Activated CD8-positive, alpha-beta memory T cell treated with anti-CD3 and anti-CD28 coated beads, Interleukin-2, amount 10 ng/mL, durations not matched to agents 7 days and 5 days (primary cell): ENCODE measurements around the gene TACC3. TPM values are rescaled to one million over a fixed set of nuclear protein-coding genes. Genes with fewer than 3 reads are reported as not detected.
A peak's percentile ranks its signal among the peaks of the same experiment; 100 is the strongest.

Experiments
- ATAC-seq: fragments of 150-1000 bp; cut with Tn5 transposase; one replicate; pipeline ENCODE4 v1.10.0; 2021; ENCODE audit warnings: moderate library complexity
- CTCF ChIA-PET: fragments of 350-600 bp; sonication (Branson Sonifier 250); formaldehyde crosslinking; loops from one replicate; lab custom pipeline; 2021; ENCODE audit warnings: antibody characterized with exemption; lab: Charles Lee
- DNase-seq: peaks from one replicate; pipeline ENCODE4 v3.0.0-alpha.2; 2020
- H3K27ac Mint-ChIP-seq: one replicate; pipeline ENCODE4 v1.8.0; 2021; ENCODE audit warnings: mild to moderate bottlenecking, mixed read lengths
- H3K27me3 Mint-ChIP-seq: one replicate; pipeline ENCODE4 v1.8.0; 2021; ENCODE audit warnings: mixed read lengths
- H3K36me3 Mint-ChIP-seq: one replicate; pipeline ENCODE4 v1.8.0; 2021; ENCODE audit warnings: mild to moderate bottlenecking, mixed read lengths
- H3K4me1 Mint-ChIP-seq: one replicate; pipeline ENCODE4 v1.8.0; 2021; ENCODE audit warnings: mixed read lengths
- H3K4me3 Mint-ChIP-seq: one replicate; pipeline ENCODE4 v1.8.0; 2021; ENCODE audit warnings: mild to moderate bottlenecking, moderate library complexity, mixed read lengths
- H3K9me3 Mint-ChIP-seq: one replicate; pipeline ENCODE4 v1.8.0; 2022; ENCODE audit warnings: low read depth, mixed read lengths
- total RNA-seq, 2 experiments: library from RNA; stranded (reverse); gene quantifications; one replicate each; pipeline ENCODE4 v1.2.3, GENCODE V29; 2021

The TACC3 gene
- total RNA-seq, 2 experiments from 2014 or later = 246 to 315 TPM

GRCh38 chr4:1746919-1747602 lies 25.7 kb downstream of the TACC3 start:
- no peaks in the 10 kb centered on the region for H3K27me3 Mint-ChIP-seq
- H3K4me1 Mint-ChIP-seq = no peaks in the 10 kb centered on the region
- no peak overlapping the region for H3K27ac Mint-ChIP-seq
- H3K36me3 Mint-ChIP-seq = peaks cover 7% of the 10 kb centered on the region
- ATAC-seq (no peak), DNase-seq (no peak)
- no peaks in the 10 kb centered on the region for H3K9me3 Mint-ChIP-seq
- CTCF ChIA-PET = interaction anchor here (0.7 to 6.1 kb wide), 17 partner anchors 8 to 165 kb away, joined by 3 to 86 read pairs (median 5); no protein-coding TSS in a partner anchor
- no peak overlapping the region for H3K4me3 Mint-ChIP-seq

GRCh38 chr4:1747603-1747967 lies 26.3 kb downstream of the TACC3 start:
- H3K27me3 Mint-ChIP-seq = no peaks in the 10 kb centered on the region
- no peak for ATAC-seq
- H3K4me1 Mint-ChIP-seq = no peaks in the 10 kb centered on the region
- peaks cover 4% of the 10 kb centered on the region for H3K36me3 Mint-ChIP-seq
- no peak overlapping the region for H3K27ac Mint-ChIP-seq
- DNase-seq = no peak
- no peak overlapping the region for H3K4me3 Mint-ChIP-seq
- H3K9me3 Mint-ChIP-seq = no peaks in the 10 kb centered on the region
- CTCF ChIA-PET = interaction anchor here (1.0 to 6.1 kb wide), 16 partner anchors 8 to 166 kb away, joined by 3 to 86 read pairs (median 4); partner anchors contain the start of gene SLBP

- Mint-ChIP-seq H3K27ac (no peak overlapping the region), H3K4me1 (peaks cover 3% of the 10 kb centered on the region), H3K36me3 (peaks cover 2% of the 10 kb centered on the region), H3K9me3 (no peaks in the 10 kb centered on the region), H3K4me3 (no peak overlapping the region), H3K27me3 (no peaks in the 10 kb centered on the region)
- CTCF ChIA-PET = interaction anchor here (0.5 to 6.1 kb wide), 29 partner anchors 7 to 554 kb away, joined by 3 to 86 read pairs (median 3); partner anchors contain the start of genes FGFR3 and SLBP
- ATAC-seq (peak; percentile 63), DNase-seq (peak; percentile 90)
Measured at GRCh38 chr4:1748465-1748995, 27.2 kb downstream of the TACC3 start.

- H3K4me3 Mint-ChIP-seq = no peak overlapping the region
- no peaks in the 10 kb centered on the region for H3K9me3 Mint-ChIP-seq
- H3K27me3 Mint-ChIP-seq = no peaks in the 10 kb centered on the region
- CTCF ChIA-PET = interaction anchor here (1.4 to 6.1 kb wide), 3 partner anchors 61 to 150 kb away, joined by 3 to 86 read pairs (median 15); no protein-coding TSS in a partner anchor
- H3K4me1 Mint-ChIP-seq = peaks cover 3% of the 10 kb centered on the region
- ATAC-seq = no peak
- DNase-seq = no peak
- peaks cover under 1% of the 10 kb centered on the region for H3K36me3 Mint-ChIP-seq
- no peak overlapping the region for H3K27ac Mint-ChIP-seq
Measured at GRCh38 chr4:1749370-1749769, 28.0 kb downstream of the TACC3 start.

- CTCF ChIA-PET = interaction anchor here (1.4 to 6.1 kb wide), 3 partner anchors 61 to 150 kb away, joined by 3 to 86 read pairs (median 15); no protein-coding TSS in a partner anchor
- H3K27me3 Mint-ChIP-seq = no peaks in the 10 kb centered on the region
- ATAC-seq (no peak), DNase-seq (no peak)
- peaks cover 3% of the 10 kb centered on the region for H3K4me1 Mint-ChIP-seq
- no peaks in the 10 kb centered on the region for H3K9me3 Mint-ChIP-seq
- no peak overlapping the region for H3K27ac Mint-ChIP-seq
- no peaks in the 10 kb centered on the region for H3K36me3 Mint-ChIP-seq
- H3K4me3 Mint-ChIP-seq = no peak overlapping the region
Measured at GRCh38 chr4:1749826-1750225, 28.5 kb downstream of the TACC3 start.

- H3K9me3 Mint-ChIP-seq = no peaks in the 10 kb centered on the region
- DNase-seq (no peak), ATAC-seq (no peak)
- peaks cover 3% of the 10 kb centered on the region for H3K4me1 Mint-ChIP-seq
- no peak overlapping the region for H3K4me3 Mint-ChIP-seq
- CTCF ChIA-PET = interaction anchor here (1.4 to 6.1 kb wide), 2 partner anchors 60 to 94 kb away, joined by 3 to 86 read pairs; no protein-coding TSS in a partner anchor
- H3K27ac Mint-ChIP-seq = no peak overlapping the region
- no peaks in the 10 kb centered on the region for H3K36me3 Mint-ChIP-seq
- no peaks in the 10 kb centered on the region for H3K27me3 Mint-ChIP-seq
Measured at GRCh38 chr4:1750381-1751154, 29.2 kb downstream of the TACC3 start.

GRCh38 chr4:1751155-1751918 lies 30.0 kb downstream of the TACC3 start:
- Mint-ChIP-seq H3K4me1 (peaks cover 3% of the 10 kb centered on the region), H3K9me3 (no peaks in the 10 kb centered on the region), H3K27ac (no peak overlapping the region), H3K27me3 (no peaks in the 10 kb centered on the region), H3K4me3 (no peak overlapping the region), H3K36me3 (no peaks in the 10 kb centered on the region)
- DNase-seq = no peak
- ATAC-seq = no peak
- CTCF ChIA-PET = interaction anchor here (2.0 to 6.1 kb wide), 2 partner anchors 17 to 59 kb away, joined by 4 to 86 read pairs; no protein-coding TSS in a partner anchor

- CTCF ChIA-PET = interaction anchor here (2.0 to 6.1 kb wide), 2 partner anchors 16 to 59 kb away, joined by 4 to 86 read pairs; no protein-coding TSS in a partner anchor
- Mint-ChIP-seq H3K9me3 (no peaks in the 10 kb centered on the region), H3K4me1 (peaks cover 3% of the 10 kb centered on the region), H3K4me3 (no peak overlapping the region), H3K27ac (no peak overlapping the region), H3K36me3 (no peaks in the 10 kb centered on the region), H3K27me3 (no peaks in the 10 kb centered on the region)
- no peak for DNase-seq
- no peak for ATAC-seq
Measured at GRCh38 chr4:1751919-1752283, 30.6 kb downstream of the TACC3 start.

GRCh38 chr4:1752284-1753041 lies 31.1 kb downstream of the TACC3 start:
- no peaks in the 10 kb centered on the region for H3K36me3 Mint-ChIP-seq
- DNase-seq = peak; percentile 55
- peaks cover 3% of the 10 kb centered on the region for H3K4me1 Mint-ChIP-seq
- peak; percentile 15 for ATAC-seq
- H3K27me3 Mint-ChIP-seq = no peaks in the 10 kb centered on the region
- H3K9me3 Mint-ChIP-seq = no peaks in the 10 kb centered on the region
- no peak overlapping the region for H3K27ac Mint-ChIP-seq
- CTCF ChIA-PET = interaction anchor here (2.0 to 6.1 kb wide), 2 partner anchors 16 to 58 kb away, joined by 4 to 86 read pairs; no protein-coding TSS in a partner anchor
- H3K4me3 Mint-ChIP-seq = no peak overlapping the region

- CTCF ChIA-PET = interaction anchor here (2.0 kb wide), 1 partner anchor 15 kb away, joined by 4 read pairs; no protein-coding TSS in a partner anchor
- H3K27ac Mint-ChIP-seq = no peak overlapping the region
- H3K4me3 Mint-ChIP-seq = no peak overlapping the region
Measured at GRCh38 chr4:1753294-1753696, 32.0 kb downstream of the TACC3 start.

GRCh38 chr4:1753697-1754311 lies 32.5 kb downstream of the TACC3 start:
- no peak for DNase-seq
- CTCF ChIA-PET = no interaction called here
- H3K4me3 Mint-ChIP-seq = no peak overlapping the region
- H3K27me3 Mint-ChIP-seq = no peaks in the 10 kb centered on the region
- no peaks in the 10 kb centered on the region for H3K36me3 Mint-ChIP-seq
- no peaks in the 10 kb centered on the region for H3K9me3 Mint-ChIP-seq
- peaks cover 3% of the 10 kb centered on the region for H3K4me1 Mint-ChIP-seq
- ATAC-seq = no peak
- H3K27ac Mint-ChIP-seq = no peak overlapping the region

More at GRCh38 chr4:1753294-1753696, 32.0 kb downstream of the TACC3 start:
- DNase-seq (no peak), ATAC-seq (no peak)
- Mint-ChIP-seq H3K27me3 (no peaks in the 10 kb centered on the region), H3K4me1 (peaks cover 3% of the 10 kb centered on the region), H3K9me3 (no peaks in the 10 kb centered on the region), H3K36me3 (no peaks in the 10 kb centered on the region)

- H3K27ac Mint-ChIP-seq = no peak overlapping the region
- no peak for DNase-seq
- CTCF ChIA-PET = interaction anchor here (0.7 kb wide), 1 partner anchor 8 kb away, joined by 3 read pairs; no protein-coding TSS in a partner anchor
- H3K27me3 Mint-ChIP-seq = no peaks in the 10 kb centered on the region
- no peaks in the 10 kb centered on the region for H3K36me3 Mint-ChIP-seq
- ATAC-seq = no peak
- H3K4me1 Mint-ChIP-seq = peaks cover 3% of the 10 kb centered on the region
- H3K4me3 Mint-ChIP-seq = no peak overlapping the region
- H3K9me3 Mint-ChIP-seq = no peaks in the 10 kb centered on the region
Measured at GRCh38 chr4:1754336-1754735, 33.0 kb downstream of the TACC3 start.
